Raji (cell line): Measurements from ENCODE around the gene NT5C2.

Experiments
- POLR2A ChIP-seq: IDR thresholded peaks from 2 replicates; pipeline ENCODE4 v1.6.1; 2011; ENCODE audit warnings: low read depth, low read length, control low read depth; ENCODE audit not compliant: insufficient read depth

NT5C2 gene

DNA sequence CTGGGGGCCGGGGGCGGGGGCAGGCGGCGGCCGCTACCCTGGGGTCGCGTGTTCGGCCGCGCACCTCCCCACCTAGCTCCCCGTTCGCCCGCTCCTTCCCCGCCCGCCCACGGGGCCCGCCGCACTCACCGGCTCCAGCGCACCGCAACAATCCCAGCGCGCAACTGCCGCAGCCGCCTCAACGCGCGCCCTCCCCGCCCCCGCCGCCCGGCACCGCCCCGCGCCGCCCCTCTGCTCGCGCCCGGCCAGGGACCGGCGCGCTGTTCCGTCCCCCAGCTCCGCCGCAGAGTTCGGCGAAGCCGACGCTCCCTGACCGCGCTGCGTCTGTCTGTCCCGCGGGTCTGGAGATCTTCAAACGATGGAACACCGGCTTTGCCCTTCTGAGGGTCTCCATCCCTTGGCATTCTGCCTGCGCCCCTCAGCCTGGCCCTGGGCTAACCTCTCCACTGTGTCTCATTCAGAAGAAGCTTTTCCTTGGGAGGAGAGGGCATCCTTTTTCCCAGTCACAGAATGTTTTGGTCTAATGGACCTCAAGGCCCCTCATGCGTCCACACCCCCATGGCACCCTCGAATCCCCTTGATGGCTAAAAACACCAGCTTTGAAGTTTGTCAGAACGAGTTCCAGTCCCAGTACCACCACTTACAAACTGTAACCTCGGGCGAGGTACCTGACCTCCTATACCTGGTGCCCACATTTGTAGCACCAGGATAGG is at the start of gene NT5C2:
Gene NT5C2, minus strand, starts transcription at position 166 of the 713 bp plus-strand sequence. CDS start 18,314 bp downstream, outside the sequence.
- TF ChIP-seq POLR2A: peak; percentile 53

DNA sequence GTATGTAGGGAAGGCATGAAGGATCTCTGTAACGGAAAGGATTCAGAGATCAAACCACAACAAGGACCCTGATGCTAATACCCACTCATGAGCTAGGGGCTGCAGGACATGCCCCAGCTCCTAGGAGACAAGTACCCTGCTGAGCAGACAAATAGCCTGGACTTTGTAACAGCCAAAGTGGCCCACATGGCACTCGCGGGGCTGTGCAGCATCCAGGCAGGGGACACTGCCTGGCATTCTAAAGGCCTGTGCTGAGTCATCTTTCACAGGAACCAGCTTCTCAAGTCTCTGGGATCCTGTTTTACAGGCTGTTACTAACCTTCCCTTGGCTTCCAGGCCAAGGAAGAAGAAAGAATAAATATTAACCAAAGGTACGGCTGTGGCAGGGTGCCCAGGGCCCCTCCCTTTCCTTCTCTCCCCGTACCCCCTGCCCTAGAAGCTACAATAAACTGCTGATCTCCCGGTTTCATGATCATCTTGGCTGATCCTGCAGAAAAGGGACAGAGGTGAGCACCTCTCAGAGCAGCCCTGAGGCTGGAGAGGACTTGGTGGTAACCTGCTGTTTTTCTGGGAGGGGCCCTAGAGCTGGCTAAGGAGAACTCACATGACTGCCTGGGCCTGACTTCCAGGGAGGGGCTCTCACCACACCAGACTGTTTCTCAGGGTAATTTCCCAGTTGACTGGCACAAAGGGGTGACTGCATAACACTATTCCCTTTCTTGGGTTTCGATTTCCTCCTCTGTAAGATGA is 48.4 kb upstream of the NT5C2 start:
- TF ChIP-seq POLR2A: no peak

DNA sequence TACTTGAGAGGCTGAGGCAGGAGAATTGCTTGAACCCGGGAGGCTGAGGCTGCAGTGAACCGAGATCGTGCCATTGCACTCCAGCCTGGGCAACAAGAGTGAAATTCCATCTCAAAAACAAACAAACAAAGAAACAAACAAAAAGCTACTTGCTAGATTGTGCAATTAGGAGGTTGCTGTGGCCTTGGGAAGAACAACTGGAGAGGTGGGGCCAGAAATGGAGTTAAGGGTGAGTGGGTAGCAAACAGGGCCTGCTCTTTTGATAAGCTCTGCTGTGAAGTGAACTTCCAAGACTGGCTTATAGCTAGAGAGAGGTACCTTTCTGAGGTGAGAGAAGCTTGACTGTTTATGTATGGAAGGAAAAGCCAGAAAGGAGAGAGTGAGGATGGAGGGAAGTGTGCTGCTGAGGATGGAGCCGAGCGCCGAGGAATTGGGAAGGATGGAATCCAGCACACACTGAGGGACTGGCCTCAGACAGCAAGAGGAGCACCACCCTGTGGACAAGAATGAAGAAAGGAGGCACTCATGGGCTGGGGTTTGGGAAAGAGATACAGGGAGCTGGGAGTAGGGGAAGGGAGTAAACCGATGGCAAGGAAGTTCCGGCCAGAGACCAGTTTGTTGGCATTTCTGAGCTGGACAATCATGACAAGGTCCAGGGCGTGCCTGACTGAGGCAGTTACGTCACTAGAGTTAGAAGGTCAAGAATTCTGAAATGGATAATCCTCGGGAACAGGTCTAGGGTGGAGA is 45.6 kb upstream of the NT5C2 start:
- no peak for TF ChIP-seq POLR2A

DNA sequence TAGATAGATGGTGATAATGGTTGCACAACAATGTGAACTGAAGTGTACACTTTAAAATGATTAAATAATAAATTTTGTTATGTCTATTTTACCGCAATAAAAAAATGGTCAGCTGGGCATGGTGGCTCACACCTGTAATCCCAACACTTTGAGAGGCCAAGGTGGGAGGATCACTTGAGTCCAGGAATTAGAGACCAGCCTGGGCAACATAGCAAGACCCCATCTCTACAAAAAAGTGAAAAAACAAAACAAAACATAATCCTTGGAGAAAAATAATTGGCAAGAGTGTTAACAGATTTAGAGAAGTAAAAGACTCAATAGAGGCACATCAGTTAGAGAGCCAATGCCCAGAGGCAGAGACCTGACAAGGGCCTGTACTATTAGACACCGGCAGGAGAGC is 42.7 kb upstream of the NT5C2 start:
- TF ChIP-seq POLR2A: no peak

DNA sequence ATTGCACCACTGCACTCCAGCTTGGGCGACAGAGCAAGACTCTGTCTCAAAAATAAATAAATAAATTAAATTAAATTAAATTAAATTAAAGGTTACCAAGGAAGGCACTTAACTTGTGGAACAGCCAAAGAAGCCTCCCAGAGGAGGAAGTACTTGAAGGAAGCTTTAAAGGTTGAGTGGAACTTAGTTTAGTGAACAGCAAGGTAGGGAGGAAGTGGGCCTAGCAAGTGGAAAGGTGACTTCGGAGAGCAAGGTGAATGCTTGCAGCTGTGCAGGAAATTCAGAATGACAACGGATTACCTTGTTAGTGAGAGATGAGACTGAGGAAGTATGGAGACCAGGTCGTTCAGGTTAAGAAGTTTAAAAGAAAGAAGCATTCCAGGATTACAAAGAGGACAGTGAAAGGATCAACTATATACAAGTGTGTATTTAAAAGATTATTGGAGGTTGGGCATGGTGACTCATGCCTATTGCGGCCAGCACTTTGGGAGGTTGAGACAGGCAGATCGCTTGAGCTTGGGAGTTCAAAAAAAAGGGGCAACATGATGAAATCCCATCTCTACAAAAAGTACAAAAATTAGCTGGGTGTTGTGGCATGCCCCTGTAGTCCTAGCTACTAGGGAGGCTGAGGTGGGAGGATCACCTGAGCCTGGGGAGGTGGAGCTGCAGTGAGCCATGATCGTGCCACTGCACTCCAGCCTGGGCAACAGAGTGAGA is 39.9 kb upstream of the NT5C2 start:
- TF ChIP-seq POLR2A: no peak

DNA sequence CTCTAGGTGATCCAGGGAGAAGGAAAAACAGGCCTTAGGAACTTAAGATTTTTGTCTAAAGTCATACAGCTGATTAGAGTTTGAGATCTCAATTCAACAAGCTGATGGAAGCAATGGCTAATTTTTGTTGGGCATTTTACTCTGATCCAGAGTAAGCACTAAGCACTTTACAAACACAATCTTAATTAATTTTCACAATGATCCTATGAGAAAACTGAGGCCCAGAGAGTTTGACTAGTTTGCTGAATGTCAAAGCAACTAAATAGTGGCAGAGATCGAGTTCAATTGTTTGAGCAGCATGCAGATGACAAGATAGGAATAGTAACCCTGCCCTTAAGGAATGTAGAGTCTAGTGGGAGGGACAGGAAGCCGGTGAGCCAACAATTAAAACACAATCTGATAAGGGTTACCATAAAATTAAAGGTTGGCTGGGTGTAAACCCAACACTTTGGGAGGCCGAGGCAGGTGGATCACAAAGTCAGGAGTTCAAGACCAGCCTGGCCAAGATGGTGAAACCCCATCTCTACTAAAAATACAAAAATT is 39.1 kb upstream of the NT5C2 start:
- no peak for TF ChIP-seq POLR2A

DNA sequence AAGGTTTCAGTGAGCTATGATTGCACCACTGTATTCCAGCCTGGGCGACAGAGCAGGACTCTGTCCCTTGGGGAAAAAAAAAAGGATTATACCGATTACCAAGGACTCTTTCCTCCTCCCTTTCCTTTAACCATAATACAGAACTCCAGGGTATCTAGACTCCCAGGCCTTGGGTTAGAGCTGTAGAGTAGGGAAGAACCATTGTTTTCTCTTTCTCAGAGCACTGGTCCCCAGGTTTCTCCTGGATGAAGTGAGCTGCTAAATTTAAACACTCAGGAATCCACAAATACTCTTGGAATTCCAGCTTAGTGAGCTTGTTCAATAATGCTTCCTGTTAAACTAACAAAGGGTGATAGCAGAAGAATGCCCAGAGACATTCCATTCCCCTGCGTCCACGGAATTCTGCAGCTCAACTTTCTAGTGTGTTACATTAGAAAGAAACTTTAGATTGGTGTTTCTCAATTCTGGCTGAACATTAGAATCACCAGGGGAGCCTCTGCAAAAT is 38.0 kb upstream of the NT5C2 start:
- no peak for TF ChIP-seq POLR2A

DNA sequence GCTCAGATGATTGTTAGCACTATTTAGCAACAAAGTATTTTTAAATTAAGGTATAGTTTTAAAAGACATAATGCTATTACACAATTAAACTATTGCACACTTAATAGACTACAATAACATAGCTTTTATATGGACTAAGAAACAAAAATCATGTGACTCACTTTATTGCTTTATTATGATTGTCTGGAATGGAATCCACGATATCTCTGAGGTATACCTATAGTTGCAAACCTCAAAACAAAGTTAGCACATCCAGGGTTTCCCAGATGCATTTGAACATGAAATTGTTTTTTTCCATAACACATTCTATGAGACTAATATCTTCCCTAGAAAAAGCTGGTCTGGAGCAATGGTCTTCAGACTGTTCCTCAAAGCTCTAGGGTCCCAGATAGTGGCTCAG is 34.3 kb upstream of the NT5C2 start:
- no peak for TF ChIP-seq POLR2A

DNA sequence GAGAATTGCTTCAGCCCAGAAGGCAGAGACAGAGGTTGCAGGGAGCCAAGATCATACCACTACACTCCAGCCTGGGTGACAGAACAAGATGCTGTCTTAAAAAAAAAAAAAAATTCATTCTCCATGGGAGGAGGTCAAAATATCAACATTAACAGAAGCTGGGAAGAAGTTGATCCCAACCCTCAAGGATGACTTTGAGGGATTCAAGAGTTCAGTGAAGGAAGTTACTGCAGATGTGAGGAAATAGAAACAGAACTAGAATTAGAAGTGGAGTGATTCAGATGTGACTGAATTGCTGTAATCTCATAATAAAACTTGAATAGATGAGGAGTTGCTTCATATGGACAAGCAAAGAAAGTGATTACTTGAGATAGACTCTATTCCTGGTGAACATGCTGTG is 32.9 kb upstream of the NT5C2 start:
- TF ChIP-seq POLR2A: no peak

DNA sequence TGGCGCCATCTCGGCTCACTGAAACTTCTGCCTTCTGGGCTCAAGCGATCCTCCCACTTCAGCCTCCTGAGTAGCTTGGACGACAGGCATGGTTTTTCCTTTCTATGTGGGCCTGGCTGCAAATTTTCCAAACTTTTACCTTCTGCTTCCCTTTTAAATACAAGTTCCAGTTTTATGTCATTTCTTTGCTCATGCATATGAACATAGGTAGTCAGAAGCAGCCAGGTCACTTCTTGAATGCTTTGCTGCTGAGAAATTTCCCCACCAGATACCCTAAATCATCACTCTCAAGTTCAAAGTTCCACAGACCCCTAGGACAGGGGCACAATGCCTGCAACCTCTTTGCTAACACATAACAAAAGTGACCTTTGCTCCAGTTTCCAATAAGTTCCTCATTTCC is 31.1 kb upstream of the NT5C2 start:
- TF ChIP-seq POLR2A: no peak

DNA sequence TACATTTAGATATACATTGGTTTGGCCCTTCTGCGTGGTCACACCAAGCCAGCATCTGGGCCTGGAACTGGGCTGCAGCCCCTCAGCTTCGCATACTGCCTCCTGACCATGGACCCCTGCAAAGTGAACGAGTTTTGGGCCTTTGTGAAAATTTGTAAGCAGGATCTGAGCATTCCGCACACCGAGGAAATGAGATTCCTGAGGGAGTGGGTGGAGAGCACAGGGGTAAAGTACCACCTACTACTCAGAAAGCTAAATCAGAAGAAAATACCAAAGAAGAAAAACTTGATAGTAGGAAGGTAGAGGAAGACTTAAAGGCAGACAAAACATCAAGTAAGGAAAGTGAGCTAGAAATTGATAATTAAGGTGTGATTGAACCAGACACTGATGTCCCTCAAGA is 22.5 kb upstream of the NT5C2 start:
- TF ChIP-seq POLR2A: no peak

DNA sequence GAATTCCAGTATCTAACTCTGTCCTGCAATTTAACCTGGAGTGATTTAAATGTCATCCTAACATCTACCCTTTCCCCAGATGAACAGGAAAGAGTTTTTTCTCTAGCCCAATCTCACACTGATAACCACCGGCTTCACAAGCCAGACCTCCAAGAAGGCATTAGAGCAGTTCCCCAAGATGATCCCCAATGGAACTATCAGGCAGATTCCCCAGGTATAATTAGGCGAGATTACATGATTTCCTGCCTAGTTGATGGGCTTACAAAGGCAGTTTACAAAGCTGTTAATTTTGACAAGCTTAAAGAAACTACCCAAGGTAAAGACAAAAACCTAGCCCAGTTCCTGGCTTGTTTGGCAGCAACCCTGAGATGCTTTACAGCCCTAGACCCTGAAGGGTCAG is 14.1 kb upstream of the NT5C2 start:
- TF ChIP-seq POLR2A: no peak

DNA sequence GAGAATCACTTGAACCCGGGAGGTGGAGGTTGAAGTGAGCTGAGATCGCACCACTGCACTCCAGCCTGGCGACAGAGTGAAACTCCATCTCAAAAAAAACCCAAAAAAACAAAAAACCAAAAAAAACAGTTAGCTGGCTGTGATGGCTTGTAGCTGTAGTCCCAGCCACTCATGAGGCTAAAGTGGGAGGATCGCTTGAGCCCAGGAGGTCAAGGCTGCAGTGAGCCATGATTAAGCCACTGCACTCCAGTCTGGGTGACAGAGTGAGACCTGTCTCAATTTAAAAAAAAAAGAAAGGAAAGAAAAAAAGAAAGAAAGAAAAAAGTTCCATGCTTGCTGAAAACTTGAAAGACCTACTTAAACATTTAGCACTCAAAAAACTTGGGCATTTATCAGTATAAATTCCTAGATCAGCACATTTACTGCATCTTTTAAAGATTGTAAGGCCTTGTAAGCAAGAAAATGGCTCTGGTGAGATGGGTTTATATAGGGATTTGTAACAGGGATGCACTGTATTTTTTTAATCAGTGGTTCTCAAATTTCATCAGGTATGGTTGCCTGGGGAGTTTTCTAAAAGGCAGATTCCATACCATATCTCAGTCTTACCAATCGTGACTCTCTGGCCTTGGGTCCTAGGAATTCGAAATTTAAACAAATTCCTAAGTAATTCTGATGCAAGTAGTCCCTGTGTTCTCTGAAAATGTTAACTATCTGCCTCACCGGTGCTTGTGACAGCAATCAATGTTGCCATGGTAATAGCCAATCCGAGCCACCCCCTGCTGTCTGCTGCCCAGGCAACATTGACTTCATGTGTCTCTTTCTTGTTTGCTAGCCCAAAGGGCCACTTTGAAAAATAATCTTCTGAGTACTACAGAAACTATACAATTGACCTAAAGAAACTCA is 11.5 kb upstream of the NT5C2 start:
- TF ChIP-seq POLR2A: no peak

DNA sequence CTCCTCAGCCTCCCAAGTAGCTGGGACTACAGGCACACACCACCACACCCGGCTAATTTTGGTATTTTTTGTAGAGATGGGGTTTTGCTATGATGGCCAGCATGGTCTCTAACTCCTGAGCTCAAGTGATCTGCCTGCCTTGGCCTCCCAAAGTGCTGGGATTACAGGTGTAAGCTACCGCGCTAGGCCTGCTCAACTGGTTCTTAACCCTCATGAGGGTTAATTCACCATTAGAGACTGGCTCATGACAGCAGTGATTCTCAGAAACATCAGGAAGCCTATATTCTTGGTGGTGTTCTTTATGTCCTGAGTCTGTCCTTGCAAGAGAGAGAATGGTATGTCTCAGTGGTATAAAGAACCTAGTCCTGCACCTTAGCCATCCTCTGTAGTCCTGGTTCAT is 10.4 kb upstream of the NT5C2 start:
- no peak for TF ChIP-seq POLR2A

DNA sequence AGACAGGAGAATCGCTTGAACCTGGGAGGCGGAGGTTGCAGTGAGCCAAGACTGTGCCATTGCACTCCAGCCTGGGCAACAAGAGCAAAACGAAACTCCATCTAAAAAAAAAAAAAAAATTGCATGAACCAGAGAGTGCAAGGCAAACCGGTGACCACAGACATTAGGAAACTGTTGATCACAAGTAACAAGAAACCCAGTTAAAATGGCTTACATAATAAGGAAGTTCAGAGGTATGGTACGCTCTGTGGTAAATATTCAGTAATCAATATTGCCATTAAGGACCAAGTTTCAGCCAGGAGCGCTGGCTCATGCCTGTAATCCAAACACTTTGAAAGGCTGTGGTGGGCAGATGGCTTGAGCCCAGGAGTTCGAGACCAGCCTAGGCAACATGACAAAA is 9.2 kb upstream of the NT5C2 start:
- TF ChIP-seq POLR2A: no peak
